ENCODE data around the gene TMEM250. TPM values are rescaled to one million over a fixed set of nuclear protein-coding genes. Genes with fewer than 3 reads are reported as not detected.
"Not testable (repeated sequence)": the region's sequence is repeated elsewhere in the genome, so short reads cannot be mapped to it uniquely, and the experiment has no call there.

The TMEM250 gene
- polyA plus RNA-seq, 1 donor, result 21.1 TPM

DNA sequence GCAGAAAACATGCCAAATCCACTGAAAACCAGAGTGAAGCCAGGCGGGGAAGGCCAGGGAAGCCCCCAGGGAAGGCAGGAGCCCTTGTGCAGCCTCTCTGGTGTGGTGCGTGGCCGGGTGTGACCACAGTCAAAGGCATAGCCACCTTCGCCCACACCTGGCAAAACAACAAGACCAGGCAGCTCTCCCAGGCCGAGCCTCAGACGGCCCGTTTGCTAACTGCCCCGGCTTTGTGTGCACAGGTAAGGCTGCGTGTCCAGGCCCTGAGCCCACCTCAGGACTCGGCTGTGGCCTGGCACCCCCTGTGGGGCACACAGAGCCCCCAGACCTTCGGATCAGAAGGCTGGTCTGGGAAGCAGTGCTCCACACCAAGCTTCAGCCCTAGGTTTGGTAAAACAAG lies 6.1 kb downstream of the TMEM250 start:
- DNase-seq (ENCODE audit: low read depth), result no peak

DNA sequence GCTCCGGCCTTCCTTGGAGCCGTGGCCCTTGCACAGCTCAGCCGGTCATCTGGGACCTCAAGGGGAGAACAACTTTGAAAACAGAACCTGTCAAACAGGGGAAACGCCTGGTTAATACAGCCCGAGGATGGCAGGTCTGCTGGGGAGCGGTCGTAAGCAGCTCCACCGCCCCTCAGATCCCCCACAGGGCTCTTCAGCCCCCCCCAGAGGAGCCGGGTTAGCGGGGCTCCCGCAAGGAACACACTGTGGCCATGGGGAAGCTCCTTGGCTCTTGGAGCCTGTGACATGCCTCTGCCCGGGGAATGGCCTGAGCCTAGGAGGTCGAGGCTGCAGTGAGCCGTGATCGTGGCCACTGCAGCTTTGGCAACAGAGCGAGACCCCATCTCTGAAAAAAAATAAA lies 6.8 kb downstream of the TMEM250 start:
- no peak for DNase-seq (ENCODE audit: low read depth)

DNA sequence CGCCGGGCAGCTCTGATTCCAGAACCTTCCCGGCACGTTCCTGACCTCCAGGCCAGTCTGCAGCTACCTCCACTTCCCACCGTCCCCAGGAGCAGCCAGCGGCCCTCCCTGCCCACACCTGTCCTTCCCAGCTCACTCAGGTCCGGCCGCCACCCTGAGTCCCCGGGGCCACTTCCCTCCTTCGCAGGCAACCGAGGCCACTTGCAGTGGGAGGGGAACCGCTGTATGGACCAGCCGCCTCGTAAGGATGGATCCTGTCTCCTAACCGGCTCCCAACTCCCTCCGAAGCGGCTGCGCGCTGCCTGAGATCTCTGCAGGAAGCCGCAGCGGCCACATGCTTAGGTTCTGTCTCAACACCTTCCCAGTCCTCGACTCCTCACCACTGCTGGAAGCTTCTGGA lies 7.5 kb downstream of the TMEM250 start:
- no peak for DNase-seq (ENCODE audit: low read depth)

GRCh38 chr9:136110082-136111061 lies 8.3 kb downstream of the TMEM250 start:
- DNase-seq (ENCODE audit: low read depth), result no peak

- peak; percentile 41 for DNase-seq (ENCODE audit: low read depth)
Observed at GRCh38 chr9:136109351-136110081, 9.2 kb downstream of the TMEM250 start.

DNA sequence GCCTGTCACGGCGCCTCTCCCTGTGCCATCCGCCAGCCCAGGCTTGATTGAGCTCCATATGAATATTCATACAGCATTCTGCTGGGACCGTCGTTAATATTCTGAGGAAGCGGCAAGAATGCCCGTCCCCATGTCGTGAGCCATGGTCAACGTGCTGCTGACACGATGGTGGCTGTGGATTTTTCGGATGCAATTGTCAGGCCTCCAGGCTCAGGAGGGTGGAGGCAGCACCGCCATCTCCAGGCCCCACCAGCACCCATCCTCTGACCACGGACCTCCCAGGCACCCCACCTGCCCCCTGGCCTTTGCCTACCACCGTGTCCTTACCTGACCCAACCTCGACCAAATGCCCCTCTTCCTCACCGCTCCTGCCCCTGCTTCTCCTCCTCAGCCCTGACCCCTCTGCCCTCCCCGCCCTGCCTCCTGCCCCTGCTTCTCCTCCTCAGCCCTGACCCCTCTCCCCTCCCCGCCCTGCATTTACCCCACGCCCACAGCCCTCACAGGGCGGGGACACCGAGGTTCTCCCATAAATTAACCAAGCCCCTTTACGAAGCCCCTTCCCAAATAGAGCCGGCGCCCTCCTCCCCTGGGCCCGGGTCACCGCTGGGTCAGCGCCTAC lies 9.9 kb downstream of the TMEM250 start:
- DNase-seq (ENCODE audit: low read depth), result no peak

GRCh38 chr9:136107953-136108647 lies 10.6 kb downstream of the TMEM250 start:
- no peak for DNase-seq (ENCODE audit: low read depth)

DNA sequence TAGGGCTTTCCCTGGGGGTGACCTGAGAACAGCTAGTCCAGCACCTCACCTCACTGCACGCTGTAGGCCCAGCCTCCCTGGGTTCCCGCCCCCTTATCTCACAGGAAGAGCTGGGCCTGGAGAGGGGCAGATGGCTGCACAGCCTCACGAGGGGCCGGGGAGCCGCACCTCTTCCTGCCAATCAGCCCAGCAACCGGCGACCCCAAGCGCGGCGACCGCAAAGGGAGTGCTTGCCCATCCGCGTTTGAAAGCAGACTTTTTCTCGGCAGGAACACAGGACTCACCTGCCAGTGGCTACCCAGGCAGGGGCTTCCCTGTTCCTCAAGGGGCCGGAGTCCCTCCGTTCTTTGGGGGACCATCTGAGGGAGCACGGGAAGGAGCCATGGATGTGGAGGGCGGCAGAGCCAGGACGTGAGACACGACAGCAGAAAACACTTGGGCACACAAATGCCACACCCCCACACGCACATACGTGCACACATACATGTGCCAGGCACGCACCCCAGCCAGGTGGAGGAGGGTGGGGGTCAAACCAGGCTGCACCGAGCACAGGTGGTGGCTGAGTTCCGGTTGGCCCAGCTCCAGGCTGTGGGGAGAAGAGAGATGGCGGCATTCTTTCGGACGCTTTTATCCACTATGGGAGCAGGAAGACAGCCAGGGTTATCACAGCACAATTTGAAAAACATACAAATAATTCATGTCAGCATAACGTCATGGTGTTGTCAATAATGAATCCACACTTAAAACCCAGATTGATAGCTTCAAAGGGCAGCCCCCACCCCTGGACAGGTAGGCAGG lies 11.3 kb downstream of the TMEM250 start:
- no peak for DNase-seq (ENCODE audit: low read depth)

GRCh38 chr9:136105398-136106135 lies 13.1 kb downstream of the TMEM250 start:
- DNase-seq (ENCODE audit: low read depth), result no peak

- no peak for DNase-seq (ENCODE audit: low read depth)
Observed at GRCh38 chr9:136104916-136105315, 13.8 kb downstream of the TMEM250 start.

GRCh38 chr9:136104488-136104800 lies 14.2 kb downstream of the TMEM250 start:
- DNase-seq (ENCODE audit: low read depth), result no peak

- no peak for DNase-seq (ENCODE audit: low read depth)
Observed at GRCh38 chr9:136103651-136104487, 14.8 kb downstream of the TMEM250 start.

GRCh38 chr9:136101615-136102074 lies 17.0 kb downstream of the TMEM250 start:
- DNase-seq (ENCODE audit: low read depth), result not testable (repeated sequence)

- DNase-seq (ENCODE audit: low read depth), result no peak
Observed at GRCh38 chr9:136100700-136101614, 17.7 kb downstream of the TMEM250 start.

GRCh38 chr9:136099542-136099941 lies 19.1 kb downstream of the TMEM250 start:
- DNase-seq (ENCODE audit: low read depth), result no peak

- no peak for DNase-seq (ENCODE audit: low read depth)
Observed at GRCh38 chr9:136098844-136099243, 19.8 kb downstream of the TMEM250 start.

DNA sequence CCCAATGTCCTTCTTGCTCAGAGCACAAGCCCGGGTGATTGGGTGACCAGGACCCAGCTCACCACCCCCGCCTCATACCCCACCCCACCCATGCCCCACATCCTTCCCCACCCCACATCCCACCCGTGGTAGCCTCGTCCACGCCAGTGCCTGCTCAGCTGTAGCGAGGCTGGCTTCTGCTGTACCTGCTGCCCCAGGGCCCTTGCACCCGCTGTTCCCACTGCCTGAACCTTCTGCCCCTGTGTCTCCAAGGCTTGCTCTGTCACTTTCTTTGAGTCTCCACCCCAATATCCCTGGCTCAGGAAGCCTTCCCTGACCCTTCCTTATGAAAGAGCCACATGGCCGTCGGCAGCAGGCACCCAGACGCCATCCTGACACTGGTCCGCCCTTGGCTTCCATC lies 20.5 kb downstream of the TMEM250 start:
- DNase-seq (ENCODE audit: low read depth), result no peak

- no peak for DNase-seq (ENCODE audit: low read depth)
Observed at GRCh38 chr9:136096505-136097001, 22.1 kb downstream of the TMEM250 start.
